GDM1 (cell line): ENCODE results near the gene NAV3.

Experiments used
- DNase-seq: peaks from one replicate; lab custom pipeline; 2025; lab: John Stamatoyannopoulos, UW

The NAV3 gene

GRCh38 chr12:77924703-77925102 lies 94.0 kb downstream of the NAV3 start:
- DNase-seq: no peak

GRCh38 chr12:77925536-77926108 lies 94.9 kb downstream of the NAV3 start:
- DNase-seq: peak; percentile 49

GRCh38 chr12:77928078-77928477 lies 97.4 kb downstream of the NAV3 start:
- no peak for DNase-seq

GRCh38 chr12:77932216-77932615 lies 101.5 kb downstream of the NAV3 start:
- no peak for DNase-seq

GRCh38 chr12:77938301-77938700 lies 107.6 kb downstream of the NAV3 start:
- DNase-seq: no peak

GRCh38 chr12:77940011-77940423 lies 109.3 kb downstream of the NAV3 start:
- no peak for DNase-seq

- DNase-seq: no peak
Measured at GRCh38 chr12:77940567-77940966, 109.9 kb downstream of the NAV3 start.

- no peak for DNase-seq
Measured at GRCh38 chr12:77941401-77941800, 110.7 kb downstream of the NAV3 start.

GRCh38 chr12:77943466-77943865 lies 112.8 kb downstream of the NAV3 start:
- no peak for DNase-seq

- DNase-seq: no peak
Measured at GRCh38 chr12:77946541-77947061, 115.9 kb downstream of the NAV3 start.

- no peak for DNase-seq
Measured at GRCh38 chr12:77947330-77947729, 116.6 kb downstream of the NAV3 start.

- DNase-seq: no peak
Measured at GRCh38 chr12:77947746-77948145, 117.1 kb downstream of the NAV3 start.

GRCh38 chr12:77949943-77950342 lies 119.2 kb downstream of the NAV3 start:
- no peak for DNase-seq

GRCh38 chr12:77953528-77954205 lies 123.0 kb downstream of the NAV3 start:
- DNase-seq: no peak

GRCh38 chr12:77954206-77954555 lies 123.5 kb downstream of the NAV3 start:
- DNase-seq: no peak

- no peak for DNase-seq
Measured at GRCh38 chr12:77957062-77957461, 126.4 kb downstream of the NAV3 start.

GRCh38 chr12:77963576-77964178 lies 133.0 kb downstream of the NAV3 start:
- no peak for DNase-seq

GRCh38 chr12:77965790-77966189 lies 135.1 kb downstream of the NAV3 start:
- DNase-seq: no peak

GRCh38 chr12:77968021-77968420 lies 137.3 kb downstream of the NAV3 start:
- no peak for DNase-seq

GRCh38 chr12:77968571-77968970 lies 137.9 kb downstream of the NAV3 start:
- no peak for DNase-seq

- no peak for DNase-seq
Measured at GRCh38 chr12:77973579-77973978, 142.9 kb downstream of the NAV3 start.

- DNase-seq: no peak
Measured at GRCh38 chr12:77974645-77975044, 144.0 kb downstream of the NAV3 start.

GRCh38 chr12:77979597-77980250 lies 149.0 kb downstream of the NAV3 start:
- no peak for DNase-seq
